Activated CD4-positive, alpha-beta T cell treated with anti-CD3 and anti-CD28 coated beads, Interleukin-2, Interleukin-4, amounts not matched to agents 100 ng/mL and 50 ng/mL, durations not matched to agents 16 hours and 8 hours (primary cell): ENCODE data around the gene PDK2.
"Not testable (repeated sequence)": the region's sequence is repeated elsewhere in the genome, so short reads cannot be mapped to it uniquely, and the experiment has no call there.

Experiments
- DNase-seq: peaks from one replicate; pipeline ENCODE4 v3.0.0-alpha.2; 2020; ENCODE audit warnings: low spot score

PDK2 gene

GRCh38 chr17:50058296-50058953 is 36.7 kb upstream of the PDK2 start:
- DNase-seq = no peak

DNA sequence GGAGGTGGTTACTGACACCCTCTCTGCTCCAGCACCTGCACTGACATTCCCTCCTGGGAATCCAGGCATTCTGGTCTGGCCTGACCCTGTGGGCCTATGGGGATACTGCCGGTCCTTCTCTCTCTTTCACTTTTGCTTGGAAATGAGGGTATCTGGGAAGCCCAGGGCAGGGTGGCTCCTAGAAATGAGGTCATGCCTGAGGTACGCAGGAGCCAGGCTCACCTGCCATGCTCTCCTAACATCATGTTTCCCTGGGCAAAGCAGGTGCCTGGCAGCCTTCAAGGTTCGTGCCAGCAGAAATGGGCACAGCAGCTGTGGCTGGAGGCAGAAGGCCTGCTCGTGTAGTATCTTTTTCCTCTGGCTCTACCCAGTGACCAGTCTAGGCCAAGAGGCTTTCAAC is 35.9 kb upstream of the PDK2 start:
- no peak for DNase-seq

GRCh38 chr17:50059759-50060273 is 35.3 kb upstream of the PDK2 start:
- no peak for DNase-seq

DNA sequence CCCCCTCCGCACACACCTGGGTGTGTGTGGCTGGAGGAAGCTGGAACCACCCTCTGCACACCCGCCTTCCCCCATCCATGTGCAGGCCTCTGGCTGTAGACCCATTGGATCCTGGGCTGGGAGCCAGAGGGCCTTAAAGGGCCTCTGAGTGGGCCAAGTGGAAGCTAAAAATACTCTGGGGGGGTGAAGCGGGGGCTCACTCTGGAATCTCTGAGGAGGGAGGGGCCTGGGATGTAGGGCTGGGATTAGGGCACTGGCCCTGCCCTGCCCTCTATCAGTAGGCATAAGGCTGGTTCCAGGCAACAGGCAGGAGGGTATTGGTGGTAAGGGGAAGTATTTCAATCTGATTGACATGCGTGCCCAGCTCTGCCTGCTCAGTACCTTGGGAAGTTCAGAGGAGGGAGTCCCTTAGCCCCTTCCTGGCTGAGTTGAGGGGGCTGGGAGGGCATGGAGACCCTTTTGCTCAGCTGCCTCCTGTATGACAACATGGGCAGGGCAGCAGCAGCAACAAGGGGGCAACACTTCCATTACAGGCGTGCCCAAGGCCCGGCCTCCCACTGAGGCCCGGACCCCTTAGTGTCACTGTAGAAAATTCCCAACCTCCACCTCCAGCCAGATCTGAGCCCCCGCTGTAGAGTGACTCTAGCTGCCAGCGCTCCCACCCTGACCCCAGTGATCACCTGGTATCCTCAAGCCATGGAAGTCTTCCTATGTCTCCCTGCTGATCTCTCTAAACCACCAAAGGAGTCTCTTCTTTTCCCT is 34.0 kb upstream of the PDK2 start:
- no peak for DNase-seq

DNA sequence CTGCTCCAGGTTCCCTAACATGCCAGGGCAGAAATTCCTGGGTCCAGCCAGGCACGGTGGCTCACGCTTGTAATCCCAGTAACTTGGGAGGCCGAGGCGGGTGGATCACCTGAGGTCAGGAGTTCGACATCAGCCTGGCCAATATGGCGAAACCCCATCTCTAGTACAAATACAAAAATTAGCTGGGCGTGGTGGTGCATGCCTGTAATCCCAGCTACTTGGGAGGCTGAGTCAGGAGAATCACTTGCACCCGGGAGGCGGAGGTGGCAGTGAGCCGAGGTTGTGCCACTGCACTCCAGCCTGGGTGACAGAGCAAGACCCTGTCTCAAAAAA is 33.5 kb upstream of the PDK2 start:
- DNase-seq = not testable (repeated sequence)

DNA sequence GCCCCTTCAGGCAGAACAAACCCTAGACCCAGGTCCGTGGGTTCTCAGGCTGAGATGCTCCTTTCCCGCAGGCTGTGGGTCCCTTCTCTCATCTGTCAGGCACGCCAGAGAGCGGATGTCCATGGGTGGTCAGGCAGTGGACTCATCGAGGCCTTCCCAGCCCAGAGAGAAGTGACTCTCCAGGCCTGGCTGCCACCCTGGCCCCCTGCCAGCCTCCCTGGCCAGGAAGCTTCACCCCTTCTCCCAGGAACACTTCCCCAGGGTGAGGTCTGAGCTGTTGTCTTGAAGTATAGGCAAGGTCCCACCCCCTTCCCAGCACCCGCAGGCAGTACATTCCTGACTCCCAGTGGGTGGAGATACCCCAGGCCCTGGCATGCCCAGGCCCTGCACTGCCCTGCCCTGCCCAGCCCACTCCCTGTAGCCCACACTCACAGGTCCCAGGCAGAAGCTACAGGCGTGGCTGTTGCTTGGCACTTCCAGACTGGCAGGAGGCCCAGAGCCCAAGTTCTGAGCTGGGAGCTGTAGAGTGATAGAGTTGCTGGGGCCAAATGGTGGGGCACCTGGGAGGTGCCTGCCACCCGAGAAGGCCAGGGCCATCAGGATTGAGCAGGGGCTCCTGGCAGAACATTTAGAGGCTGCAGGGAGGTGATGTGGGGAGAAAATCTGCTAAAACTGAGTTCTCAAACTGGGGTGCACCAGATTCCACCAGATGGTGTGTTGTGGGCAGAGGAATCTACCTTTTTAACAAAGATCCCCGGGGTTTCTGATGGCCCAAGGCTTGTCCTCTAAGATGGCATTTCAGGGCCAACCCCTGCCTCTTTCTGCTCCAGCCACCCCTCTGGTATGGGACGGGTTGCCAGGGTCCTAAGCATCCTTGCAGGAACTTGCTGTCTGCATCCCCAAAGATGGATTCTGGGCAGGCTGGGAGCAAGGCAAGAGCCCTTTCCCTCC is 32.6 kb upstream of the PDK2 start:
- DNase-seq = no peak

DNA sequence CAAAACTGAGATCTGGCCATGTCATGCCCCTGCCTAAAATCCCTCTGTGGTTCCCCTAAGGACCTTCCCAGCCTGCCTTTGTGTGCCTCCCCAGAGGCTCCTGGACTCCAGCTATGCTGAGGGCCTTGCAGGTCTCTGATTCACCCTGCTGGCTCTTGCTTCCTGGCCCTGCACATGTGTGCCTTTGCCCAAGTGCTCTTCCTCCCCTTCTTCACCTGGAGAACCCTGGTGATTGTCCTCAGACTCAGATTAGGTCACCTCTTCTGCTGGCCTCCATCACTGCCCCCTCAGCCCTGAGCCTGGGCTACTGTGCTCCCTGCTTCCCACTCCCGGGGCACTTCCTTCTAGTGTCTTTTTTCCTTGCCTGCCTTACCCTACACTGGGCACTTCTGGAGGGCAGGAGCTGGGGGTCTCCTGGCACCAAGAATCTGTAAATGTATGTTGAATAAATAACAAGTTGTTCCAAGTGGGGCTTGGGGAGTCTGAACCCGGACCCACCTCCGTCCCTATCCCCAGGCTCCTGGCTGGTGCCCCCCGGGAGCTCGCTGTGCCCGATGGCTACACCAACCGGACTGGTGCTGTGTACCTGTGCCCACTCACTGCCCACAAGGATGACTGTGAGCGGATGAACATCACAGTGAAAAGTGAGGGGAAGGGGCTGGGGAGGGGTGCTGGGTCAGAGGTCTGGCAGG is 31.4 kb upstream of the PDK2 start:
- DNase-seq = no peak

DNA sequence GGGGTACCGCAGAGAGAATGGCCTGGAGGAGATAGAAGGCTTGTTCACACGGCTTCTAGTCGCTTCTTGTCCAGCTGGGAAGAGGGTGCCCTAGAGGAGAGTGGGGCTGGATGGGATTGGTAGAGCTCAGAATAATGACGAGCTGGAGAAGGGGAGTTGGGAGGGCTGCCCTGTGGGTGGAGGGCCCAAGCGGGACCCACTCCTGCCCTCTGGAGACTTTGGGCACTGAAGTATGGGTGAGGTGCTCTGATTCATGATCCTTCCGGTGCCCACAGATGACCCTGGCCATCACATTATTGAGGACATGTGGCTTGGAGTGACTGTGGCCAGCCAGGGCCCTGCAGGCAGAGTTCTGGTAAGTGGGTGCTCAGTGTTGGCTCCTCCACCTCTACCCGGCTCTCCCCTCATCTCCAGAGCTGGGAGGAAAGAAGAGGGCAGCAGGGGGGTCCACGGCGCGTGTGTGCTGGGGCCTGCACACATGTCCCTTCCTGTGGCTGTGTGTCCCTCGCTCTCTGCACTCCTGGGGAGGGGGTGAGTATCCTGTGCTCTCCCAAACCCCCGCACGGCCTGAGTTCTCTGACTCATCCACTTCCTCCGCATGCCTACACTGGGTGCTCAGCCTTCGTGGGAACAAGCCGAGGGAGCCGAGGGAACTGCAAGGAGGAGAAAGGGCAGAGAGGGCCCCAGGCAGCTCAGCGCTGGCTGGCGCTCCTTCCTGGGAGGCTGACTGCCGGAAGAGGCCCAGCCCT is 30.7 kb upstream of the PDK2 start:
- no peak for DNase-seq

- DNase-seq = no peak
Observed at GRCh38 chr17:50065056-50065455, 30.1 kb upstream of the PDK2 start.

GRCh38 chr17:50066995-50067394 is 28.2 kb upstream of the PDK2 start:
- DNase-seq = no peak

- DNase-seq = no peak
Observed at GRCh38 chr17:50067996-50068395, 27.2 kb upstream of the PDK2 start.

- no peak for DNase-seq
Observed at GRCh38 chr17:50070908-50071680, 24.1 kb upstream of the PDK2 start.

DNA sequence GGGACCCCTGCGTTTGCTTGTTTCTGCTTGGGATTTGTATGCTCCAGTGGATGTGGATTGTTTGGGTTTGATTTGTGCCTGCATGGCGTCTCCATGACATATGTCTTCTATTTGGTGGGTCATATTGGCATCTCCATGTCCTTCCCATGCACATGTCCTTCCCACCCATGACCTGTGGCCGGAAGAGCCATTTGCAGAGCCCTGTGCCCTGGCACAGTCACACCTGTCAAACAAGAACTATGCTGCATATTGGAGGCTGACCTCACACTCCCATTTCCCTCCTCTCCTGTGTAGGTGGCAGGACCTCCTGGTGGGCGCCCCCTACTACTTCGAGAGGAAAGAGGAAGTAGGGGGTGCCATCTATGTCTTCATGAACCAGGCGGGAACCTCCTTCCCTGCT is 23.5 kb upstream of the PDK2 start:
- no peak for DNase-seq

DNA sequence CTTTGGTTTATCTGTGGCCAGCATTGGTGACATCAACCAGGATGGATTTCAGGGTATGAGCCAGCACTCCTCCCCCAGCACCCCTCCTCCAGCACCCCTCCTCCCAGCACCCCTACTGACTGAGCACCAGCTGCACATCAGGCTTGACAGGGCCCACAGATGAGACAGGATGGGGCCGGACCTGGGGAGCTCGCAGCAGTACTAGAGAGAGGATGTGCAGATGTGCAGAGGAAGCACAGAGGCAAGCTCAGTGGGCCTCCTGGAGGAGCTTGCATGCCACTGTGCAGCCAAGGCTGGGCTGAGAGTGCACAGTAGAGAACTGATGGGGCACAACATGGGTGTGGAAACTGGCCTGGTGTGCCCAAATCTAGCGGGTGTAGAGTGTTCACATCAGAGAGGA is 23.0 kb upstream of the PDK2 start:
- DNase-seq = no peak

GRCh38 chr17:50072925-50073324 is 22.2 kb upstream of the PDK2 start:
- no peak for DNase-seq

DNA sequence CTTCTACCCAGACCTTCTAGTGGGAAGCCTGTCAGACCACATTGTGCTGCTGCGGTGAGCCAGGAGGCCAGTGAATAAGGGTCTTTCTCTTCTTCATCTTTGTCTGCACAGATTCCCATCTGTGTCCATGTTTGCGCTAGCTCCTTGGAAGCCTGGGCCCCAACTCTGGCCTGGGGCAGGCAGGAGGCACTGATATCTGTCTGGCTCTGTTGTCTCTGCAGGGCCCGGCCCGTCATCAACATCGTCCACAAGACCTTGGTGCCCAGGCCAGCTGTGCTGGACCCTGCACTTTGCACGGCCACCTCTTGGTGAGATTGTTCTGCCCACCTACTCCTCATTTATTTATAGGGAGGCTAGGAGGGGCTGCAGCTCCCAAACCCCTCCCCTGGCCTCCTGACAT is 20.9 kb upstream of the PDK2 start:
- no peak for DNase-seq

DNA sequence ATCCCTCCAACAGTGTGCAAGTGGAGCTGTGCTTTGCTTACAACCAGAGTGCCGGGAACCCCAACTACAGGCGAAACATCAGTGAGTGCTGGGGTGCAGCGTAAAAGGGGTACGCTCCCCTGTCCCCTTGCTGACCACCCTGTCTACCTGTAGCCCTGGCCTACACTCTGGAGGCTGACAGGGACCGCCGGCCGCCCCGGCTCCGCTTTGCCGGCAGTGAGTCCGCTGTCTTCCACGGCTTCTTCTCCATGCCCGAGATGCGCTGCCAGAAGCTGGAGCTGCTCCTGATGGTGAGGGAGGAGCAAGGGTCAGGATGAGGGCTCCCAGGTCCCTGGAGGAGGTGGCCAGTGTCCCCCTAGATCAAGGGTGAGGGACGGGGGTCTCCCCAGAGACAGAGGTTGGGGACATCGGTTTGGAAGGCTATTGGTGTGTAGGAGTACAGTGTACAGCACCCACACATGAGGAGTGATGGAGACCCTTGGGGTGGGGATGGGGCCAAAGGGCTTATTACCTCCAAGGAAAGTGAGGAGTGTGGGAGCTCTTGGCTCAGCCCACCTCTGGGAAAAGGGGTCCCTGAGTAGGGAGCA is 19.6 kb upstream of the PDK2 start:
- no peak for DNase-seq

DNA sequence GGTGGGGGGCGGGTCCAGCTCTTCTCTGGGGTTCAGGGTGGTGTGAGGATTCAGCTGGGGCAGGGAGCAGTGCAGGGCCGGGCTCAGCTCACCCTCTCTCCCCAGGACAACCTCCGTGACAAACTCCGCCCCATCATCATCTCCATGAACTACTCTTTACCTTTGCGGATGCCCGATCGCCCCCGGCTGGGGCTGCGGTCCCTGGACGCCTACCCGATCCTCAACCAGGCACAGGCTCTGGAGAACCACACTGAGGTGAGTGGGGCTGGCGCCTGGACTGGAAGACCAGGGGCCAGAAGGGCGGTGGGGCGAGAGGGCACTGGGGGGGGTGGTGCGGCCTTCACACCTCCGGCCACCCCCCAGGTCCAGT is 18.9 kb upstream of the PDK2 start:
- DNase-seq = no peak

- no peak for DNase-seq
Observed at GRCh38 chr17:50076591-50077235, 18.4 kb upstream of the PDK2 start.

DNA sequence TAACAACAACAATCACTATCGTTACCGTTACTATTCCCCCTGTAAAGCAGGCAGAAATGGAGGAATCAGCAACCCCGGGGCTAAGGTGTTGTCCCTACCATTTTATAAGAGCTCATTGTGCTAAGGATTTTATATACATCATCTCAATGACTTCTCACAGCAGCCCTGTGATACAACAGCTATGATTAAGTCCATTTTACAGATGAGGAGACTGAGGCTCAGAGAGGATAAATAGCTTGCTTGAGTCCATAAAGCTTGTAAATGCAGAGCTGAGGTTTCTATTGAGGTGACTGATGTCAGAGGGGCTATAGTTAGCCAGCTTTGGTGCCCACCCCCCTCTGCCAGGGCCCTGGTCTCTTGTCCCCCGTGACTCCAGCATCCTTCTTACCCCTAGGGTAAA is 16.7 kb upstream of the PDK2 start:
- no peak for DNase-seq
